ENCODE measurements around the gene GALNT8. TPM values are rescaled to one million over a fixed set of nuclear protein-coding genes. Genes with fewer than 3 reads are reported as not detected.

Gene GALNT8
- total RNA-seq, 1 experiment from 2014 or later = not detected

DNA sequence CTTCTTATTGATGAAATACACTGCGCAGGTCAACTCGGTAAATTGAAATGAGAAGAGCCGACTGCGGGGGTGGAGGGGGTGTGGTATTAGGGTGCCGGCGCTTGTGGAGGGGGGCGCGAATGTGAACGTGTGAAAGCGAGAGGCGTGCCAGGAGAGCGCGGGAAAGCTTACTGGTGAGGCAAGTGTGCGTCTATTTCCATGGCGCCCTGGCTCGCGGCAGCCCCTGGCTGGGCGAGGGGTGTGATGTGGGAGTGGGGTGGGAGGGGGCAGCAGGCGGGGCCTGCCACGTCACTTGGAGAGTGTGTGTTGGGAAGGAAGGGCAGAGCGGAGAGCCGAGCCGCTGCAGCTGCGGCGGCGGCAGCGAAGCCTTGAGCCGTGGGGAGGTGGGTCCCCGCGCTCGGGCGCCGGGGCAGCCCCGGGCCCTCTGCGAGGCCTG is 88.8 kb downstream of the GALNT8 start:
- CTCF ChIA-PET = no interaction called here
- intact Hi-C loops (cut with micrococcal nuclease) = no loop called here
- no peak for ATAC-seq
- Histone ChIP-seq H3K9me2 (ENCODE audit: insufficient read depth) (no peaks in the 10 kb centered on the region), H4K20me1 (ENCODE audit: insufficient read depth) (no peaks in the 10 kb centered on the region), H3K4me3 (replicated peaks in 1 of 2; ENCODE audit: low read depth in 1 of 2, low read length in 2 of 2) (no peak overlapping the region), H3K9ac (ENCODE audit: low read length) (no peak overlapping the region), H3K4me2 (ENCODE audit: low read length) (no peak overlapping the region), H3K27me3 (ENCODE audit: insufficient read depth, low read length) (peaks cover 49% of the 10 kb centered on the region), H3K79me2 (ENCODE audit: insufficient read depth, low read length) (no peaks in the 10 kb centered on the region), H3K36me3 (ENCODE audit: control insufficient read depth in 1 of 2, insufficient read depth in 2 of 2, low read length in 2 of 2) (no peaks in the 10 kb centered on the region), H3K27ac (ENCODE audit: low read depth, low read length) (no peak overlapping the region), H3K4me1 (ENCODE audit: control insufficient read depth in 1 of 2, insufficient read depth in 2 of 2, low read length in 2 of 2) (no peaks in the 10 kb centered on the region), H3K9me3 (ENCODE audit: control insufficient read depth in 1 of 2, insufficient read depth in 1 of 2, low read depth in 1 of 2, low read length in 2 of 2) (no peaks in the 10 kb centered on the region), H2AFZ (ENCODE audit: low read depth, low read length, poor library complexity, severe bottlenecking) (no peak overlapping the region)
- TF ChIP-seq SRF (IDR thresholded peaks at IDR 0.05; ENCODE audit: low read depth) (no peak), TCF7L2 (IDR thresholded peaks at IDR 0.05; ENCODE audit: borderline replicate concordance, extremely low read depth, insufficient read depth, insufficient read length) (no peak), EGR1 (IDR thresholded peaks at IDR 0.05; ENCODE audit: low read depth) (no peak), JUND (IDR thresholded peaks at IDR 0.05) (no peak), RAD21 (IDR thresholded peaks at IDR 0.05; ENCODE audit: low read depth) (no peak), CBX3 (IDR thresholded peaks at IDR 0.05; ENCODE audit: low read depth) (no peak), EZH2phosphoT487 (IDR thresholded peaks at IDR 0.05; ENCODE audit: borderline replicate concordance) (no peak), YY1 (IDR thresholded peaks at IDR 0.05; ENCODE audit: extremely low read depth, insufficient replicate concordance, low read depth, low read length) (no peak)
- TF ChIP-seq, protein P1, sequence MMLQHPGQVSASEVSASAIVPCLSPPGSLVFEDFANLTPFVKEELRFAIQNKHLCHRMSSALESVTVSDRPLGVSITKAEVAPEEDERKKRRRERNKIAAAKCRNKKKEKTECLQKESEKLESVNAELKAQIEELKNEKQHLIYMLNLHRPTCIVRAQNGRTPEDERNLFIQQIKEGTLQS (IDR thresholded peaks at IDR 0.05) = no peak
- TF ChIP-seq, protein P2, sequence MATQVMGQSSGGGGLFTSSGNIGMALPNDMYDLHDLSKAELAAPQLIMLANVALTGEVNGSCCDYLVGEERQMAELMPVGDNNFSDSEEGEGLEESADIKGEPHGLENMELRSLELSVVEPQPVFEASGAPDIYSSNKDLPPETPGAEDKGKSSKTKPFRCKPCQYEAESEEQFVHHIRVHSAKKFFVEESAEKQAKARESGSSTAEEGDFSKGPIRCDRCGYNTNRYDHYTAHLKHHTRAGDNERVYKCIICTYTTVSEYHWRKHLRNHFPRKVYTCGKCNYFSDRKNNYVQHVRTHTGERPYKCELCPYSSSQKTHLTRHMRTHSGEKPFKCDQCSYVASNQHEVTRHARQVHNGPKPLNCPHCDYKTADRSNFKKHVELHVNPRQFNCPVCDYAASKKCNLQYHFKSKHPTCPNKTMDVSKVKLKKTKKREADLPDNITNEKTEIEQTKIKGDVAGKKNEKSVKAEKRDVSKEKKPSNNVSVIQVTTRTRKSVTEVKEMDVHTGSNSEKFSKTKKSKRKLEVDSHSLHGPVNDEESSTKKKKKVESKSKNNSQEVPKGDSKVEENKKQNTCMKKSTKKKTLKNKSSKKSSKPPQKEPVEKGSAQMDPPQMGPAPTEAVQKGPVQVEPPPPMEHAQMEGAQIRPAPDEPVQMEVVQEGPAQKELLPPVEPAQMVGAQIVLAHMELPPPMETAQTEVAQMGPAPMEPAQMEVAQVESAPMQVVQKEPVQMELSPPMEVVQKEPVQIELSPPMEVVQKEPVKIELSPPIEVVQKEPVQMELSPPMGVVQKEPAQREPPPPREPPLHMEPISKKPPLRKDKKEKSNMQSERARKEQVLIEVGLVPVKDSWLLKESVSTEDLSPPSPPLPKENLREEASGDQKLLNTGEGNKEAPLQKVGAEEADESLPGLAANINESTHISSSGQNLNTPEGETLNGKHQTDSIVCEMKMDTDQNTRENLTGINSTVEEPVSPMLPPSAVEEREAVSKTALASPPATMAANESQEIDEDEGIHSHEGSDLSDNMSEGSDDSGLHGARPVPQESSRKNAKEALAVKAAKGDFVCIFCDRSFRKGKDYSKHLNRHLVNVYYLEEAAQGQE (IDR thresholded peaks at IDR 0.05; ENCODE audit: low read depth) = no peak
- TF ChIP-seq, protein P3, sequence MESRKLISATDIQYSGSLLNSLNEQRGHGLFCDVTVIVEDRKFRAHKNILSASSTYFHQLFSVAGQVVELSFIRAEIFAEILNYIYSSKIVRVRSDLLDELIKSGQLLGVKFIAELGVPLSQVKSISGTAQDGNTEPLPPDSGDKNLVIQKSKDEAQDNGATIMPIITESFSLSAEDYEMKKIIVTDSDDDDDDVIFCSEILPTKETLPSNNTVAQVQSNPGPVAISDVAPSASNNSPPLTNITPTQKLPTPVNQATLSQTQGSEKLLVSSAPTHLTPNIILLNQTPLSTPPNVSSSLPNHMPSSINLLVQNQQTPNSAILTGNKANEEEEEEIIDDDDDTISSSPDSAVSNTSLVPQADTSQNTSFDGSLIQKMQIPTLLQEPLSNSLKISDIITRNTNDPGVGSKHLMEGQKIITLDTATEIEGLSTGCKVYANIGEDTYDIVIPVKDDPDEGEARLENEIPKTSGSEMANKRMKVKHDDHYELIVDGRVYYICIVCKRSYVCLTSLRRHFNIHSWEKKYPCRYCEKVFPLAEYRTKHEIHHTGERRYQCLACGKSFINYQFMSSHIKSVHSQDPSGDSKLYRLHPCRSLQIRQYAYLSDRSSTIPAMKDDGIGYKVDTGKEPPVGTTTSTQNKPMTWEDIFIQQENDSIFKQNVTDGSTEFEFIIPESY (IDR thresholded peaks at IDR 0.05; ENCODE audit: extremely low read depth, insufficient replicate concordance, low read length) = no peak
- TF ChIP-seq, protein P4, sequence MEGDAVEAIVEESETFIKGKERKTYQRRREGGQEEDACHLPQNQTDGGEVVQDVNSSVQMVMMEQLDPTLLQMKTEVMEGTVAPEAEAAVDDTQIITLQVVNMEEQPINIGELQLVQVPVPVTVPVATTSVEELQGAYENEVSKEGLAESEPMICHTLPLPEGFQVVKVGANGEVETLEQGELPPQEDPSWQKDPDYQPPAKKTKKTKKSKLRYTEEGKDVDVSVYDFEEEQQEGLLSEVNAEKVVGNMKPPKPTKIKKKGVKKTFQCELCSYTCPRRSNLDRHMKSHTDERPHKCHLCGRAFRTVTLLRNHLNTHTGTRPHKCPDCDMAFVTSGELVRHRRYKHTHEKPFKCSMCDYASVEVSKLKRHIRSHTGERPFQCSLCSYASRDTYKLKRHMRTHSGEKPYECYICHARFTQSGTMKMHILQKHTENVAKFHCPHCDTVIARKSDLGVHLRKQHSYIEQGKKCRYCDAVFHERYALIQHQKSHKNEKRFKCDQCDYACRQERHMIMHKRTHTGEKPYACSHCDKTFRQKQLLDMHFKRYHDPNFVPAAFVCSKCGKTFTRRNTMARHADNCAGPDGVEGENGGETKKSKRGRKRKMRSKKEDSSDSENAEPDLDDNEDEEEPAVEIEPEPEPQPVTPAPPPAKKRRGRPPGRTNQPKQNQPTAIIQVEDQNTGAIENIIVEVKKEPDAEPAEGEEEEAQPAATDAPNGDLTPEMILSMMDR (IDR thresholded peaks at IDR 0.05 in 2 of 3, conservative IDR thresholded peaks at IDR 0.05 in 1 of 3; ENCODE audit: borderline replicate concordance in 1 of 3, insufficient read depth in 1 of 3, low read depth in 2 of 3, low read length in 2 of 3) = no peak
- POLR2A ChIA-PET = no interaction called here
- DNase-seq (ENCODE audit: low read depth, low spot score) = no peak
- no TSS peak for BruUV-seq (replicated peaks)
- RAD21 ChIA-PET (ENCODE audit: low non-redundant PET in 1 of 2, low total read pairs in 2 of 2, uncharacterized antibody in 2 of 2, unreplicated experiment in 2 of 2) = no interaction called here

All from HCT116 (cell line).